Measurements from ENCODE around the gene PLEKHA4. TPM values are rescaled to one million over a fixed set of nuclear protein-coding genes. Genes with fewer than 3 reads are reported as not detected.

Gene PLEKHA4
- total and polyA plus RNA-seq, 2 donors (not counting 1 experiment from before 2014, with no cell fraction given) = 4.3 to 6.2 TPM

DNA sequence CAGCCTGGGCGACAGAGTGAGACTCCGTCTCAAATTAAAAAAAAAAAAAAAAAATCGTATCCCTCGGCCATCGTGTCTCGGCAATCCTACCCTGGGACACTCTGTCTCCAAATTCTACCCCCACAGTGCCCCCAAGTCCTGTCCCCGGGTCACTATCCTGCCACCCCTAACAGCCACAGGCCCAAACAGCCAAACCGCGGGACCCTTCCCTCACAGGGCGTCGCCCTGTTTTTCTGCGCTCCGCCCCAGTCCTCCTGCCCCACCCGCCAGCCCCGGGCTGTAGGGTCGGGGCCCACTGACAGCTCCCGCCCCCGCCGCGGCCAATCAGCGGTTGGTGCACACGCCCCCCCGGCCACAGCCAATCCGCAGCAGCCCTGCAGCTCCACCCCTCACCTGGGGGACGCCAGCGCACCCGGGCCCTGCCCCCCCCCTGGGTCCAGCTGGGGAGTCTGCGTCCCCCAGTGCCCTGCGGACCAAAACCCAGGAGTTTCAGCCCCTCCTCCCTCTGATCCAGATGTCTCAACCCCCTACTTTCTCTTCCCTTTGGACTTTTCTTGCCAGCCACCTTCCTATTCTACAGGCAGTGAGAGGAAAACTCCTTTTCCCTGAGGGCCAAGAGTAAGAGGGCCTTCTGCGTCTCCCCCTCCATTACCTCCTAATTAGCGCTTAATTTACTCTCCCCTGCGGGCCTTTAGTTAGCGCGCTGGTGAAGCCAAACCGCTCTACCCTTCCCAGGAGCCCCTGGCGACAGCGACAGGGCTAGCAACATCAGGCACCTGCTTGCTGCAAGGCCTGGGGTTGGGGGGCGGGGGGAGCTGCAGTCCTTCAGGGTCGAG is 56.1 kb downstream of the PLEKHA4 start:
- ATAC-seq (ENCODE audit: low read depth) (peak; percentile 83), DNase-seq (peak; percentile 81)
- no peaks in the 10 kb centered on the region for H4K20me1 ChIP-seq (ENCODE audit: control insufficient read depth, insufficient read depth, low read length, poor library complexity, severe bottlenecking)
- no peaks in the 10 kb centered on the region for H3K36me3 ChIP-seq (replicated peaks in 1 of 2; ENCODE audit: control extremely low read depth in 1 of 2, control insufficient read depth in 1 of 2, extremely low read depth in 1 of 2, insufficient read depth in 2 of 2, low read length in 1 of 2)
- H3K27me3 Mint-ChIP-seq = no peaks in the 10 kb centered on the region
- intact Hi-C loops (cut with micrococcal nuclease) = loop anchor here (1.0 kb wide), 1 partner anchor 23 kb away; no protein-coding TSS in a partner anchor
- POLR2A ChIA-PET = interaction anchor here (0.7 to 1.3 kb wide), 7 partner anchors 17 to 154 kb away, joined by 3 to 11 read pairs (median 4); no protein-coding TSS in a partner anchor
- H3K27ac Mint-ChIP-seq = peak overlapping the region; percentile 97
- H3K27me3 ChIP-seq (replicated peaks in 1 of 4; ENCODE audit: control extremely low read depth in 1 of 4, control insufficient read depth in 3 of 4, insufficient read depth in 4 of 4, low read length in 3 of 4) = no peaks in the 10 kb centered on the region
- peak overlapping the region; percentile 81 for H3K4me2 ChIP-seq (replicated peaks; ENCODE audit: low read depth, low read length, poor library complexity, severe bottlenecking)
- H3K4me3 Mint-ChIP-seq = peak overlapping the region; percentile 93
- 6% methylated on average over 29 of the region's 39 CpGs for WGBS (ENCODE audit: insufficient coverage)
- H3K79me2 ChIP-seq (ENCODE audit: control insufficient read depth, insufficient read depth, low read length) = no peaks in the 10 kb centered on the region
- TF ChIP-seq, protein P1, sequence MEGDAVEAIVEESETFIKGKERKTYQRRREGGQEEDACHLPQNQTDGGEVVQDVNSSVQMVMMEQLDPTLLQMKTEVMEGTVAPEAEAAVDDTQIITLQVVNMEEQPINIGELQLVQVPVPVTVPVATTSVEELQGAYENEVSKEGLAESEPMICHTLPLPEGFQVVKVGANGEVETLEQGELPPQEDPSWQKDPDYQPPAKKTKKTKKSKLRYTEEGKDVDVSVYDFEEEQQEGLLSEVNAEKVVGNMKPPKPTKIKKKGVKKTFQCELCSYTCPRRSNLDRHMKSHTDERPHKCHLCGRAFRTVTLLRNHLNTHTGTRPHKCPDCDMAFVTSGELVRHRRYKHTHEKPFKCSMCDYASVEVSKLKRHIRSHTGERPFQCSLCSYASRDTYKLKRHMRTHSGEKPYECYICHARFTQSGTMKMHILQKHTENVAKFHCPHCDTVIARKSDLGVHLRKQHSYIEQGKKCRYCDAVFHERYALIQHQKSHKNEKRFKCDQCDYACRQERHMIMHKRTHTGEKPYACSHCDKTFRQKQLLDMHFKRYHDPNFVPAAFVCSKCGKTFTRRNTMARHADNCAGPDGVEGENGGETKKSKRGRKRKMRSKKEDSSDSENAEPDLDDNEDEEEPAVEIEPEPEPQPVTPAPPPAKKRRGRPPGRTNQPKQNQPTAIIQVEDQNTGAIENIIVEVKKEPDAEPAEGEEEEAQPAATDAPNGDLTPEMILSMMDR (IDR thresholded peaks at IDR 0.05) = no peak
- no peak for TF ChIP-seq EZH2 (IDR thresholded peaks at IDR 0.05; ENCODE audit: borderline replicate concordance, insufficient read depth, low read depth, low read length, poor library complexity, severe bottlenecking)
- peaks cover 34% of the 10 kb centered on the region for H3K4me1 Mint-ChIP-seq
- peak overlapping the region; percentile 58 for H3K9ac ChIP-seq (ENCODE audit: low read length)
- peak overlapping the region; percentile 64 for H2AFZ ChIP-seq (ENCODE audit: insufficient read depth, low read depth, low read length, poor library complexity, severe bottlenecking)
- peaks cover 0 to 8% (median 0%) of the 10 kb centered on the region in 3 donors for H3K9me3 ChIP-seq (ENCODE audit: control extremely low read depth in 1 of 3, control insufficient read depth in 2 of 3, insufficient read depth in 1 of 3, low read length in 2 of 3)
- CTCF ChIA-PET = interaction anchor here (1.1 to 9.4 kb wide), 2 partner anchors 18 to 30 kb away, joined by 5 to 85 read pairs; no protein-coding TSS in a partner anchor
- peaks cover 7 to 26% of the 10 kb centered on the region in 2 donors for H3K4me1 ChIP-seq (ENCODE audit: control insufficient read depth in 2 of 2, insufficient read depth in 2 of 2, low read length in 2 of 2)
- H3K4me3 ChIP-seq (ENCODE audit: control extremely low read depth in 1 of 5, extremely low read depth in 1 of 5, insufficient read depth in 1 of 5, low read depth in 2 of 5, low read length in 4 of 5) = peak overlapping the region in 4 of 5 experiments; percentile 62 to 88 (median 74)
- H3K9me3 Mint-ChIP-seq (ENCODE audit: insufficient read depth) = no peaks in the 10 kb centered on the region
- H3K27ac ChIP-seq (ENCODE audit: low read length in 2 of 2) = peak overlapping the region; percentile 16 to 22
